Measurements from ENCODE around the gene CYS1.

DNA sequence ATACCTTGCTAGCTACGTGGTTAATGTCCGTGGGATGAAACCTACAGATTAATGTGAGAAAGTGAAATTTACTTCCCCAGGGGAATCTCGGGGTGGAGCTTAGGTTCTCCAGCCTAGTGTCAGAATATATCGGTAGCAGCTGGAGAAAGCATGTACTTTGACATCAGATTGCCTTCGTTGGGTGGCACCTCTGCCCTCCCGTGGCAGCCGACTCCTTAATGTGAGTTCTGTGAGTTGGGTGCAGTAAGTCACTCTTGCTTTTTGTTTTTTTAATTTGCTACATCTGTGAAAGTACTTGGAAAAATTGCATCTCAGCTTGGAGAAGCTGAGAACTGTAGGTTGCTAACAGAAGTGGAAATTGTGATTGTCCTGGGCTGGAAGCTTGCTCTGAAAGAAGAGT is 33.3 kb downstream of the CYS1 start:
- TF ChIP-seq, protein P1, sequence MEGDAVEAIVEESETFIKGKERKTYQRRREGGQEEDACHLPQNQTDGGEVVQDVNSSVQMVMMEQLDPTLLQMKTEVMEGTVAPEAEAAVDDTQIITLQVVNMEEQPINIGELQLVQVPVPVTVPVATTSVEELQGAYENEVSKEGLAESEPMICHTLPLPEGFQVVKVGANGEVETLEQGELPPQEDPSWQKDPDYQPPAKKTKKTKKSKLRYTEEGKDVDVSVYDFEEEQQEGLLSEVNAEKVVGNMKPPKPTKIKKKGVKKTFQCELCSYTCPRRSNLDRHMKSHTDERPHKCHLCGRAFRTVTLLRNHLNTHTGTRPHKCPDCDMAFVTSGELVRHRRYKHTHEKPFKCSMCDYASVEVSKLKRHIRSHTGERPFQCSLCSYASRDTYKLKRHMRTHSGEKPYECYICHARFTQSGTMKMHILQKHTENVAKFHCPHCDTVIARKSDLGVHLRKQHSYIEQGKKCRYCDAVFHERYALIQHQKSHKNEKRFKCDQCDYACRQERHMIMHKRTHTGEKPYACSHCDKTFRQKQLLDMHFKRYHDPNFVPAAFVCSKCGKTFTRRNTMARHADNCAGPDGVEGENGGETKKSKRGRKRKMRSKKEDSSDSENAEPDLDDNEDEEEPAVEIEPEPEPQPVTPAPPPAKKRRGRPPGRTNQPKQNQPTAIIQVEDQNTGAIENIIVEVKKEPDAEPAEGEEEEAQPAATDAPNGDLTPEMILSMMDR (IDR thresholded peaks at IDR 0.05; ENCODE audit: borderline replicate concordance, extremely low read depth, low read length, poor library complexity, severe bottlenecking), result no peak
- no peak for TF ChIP-seq EZH2 (IDR thresholded peaks at IDR 0.05; ENCODE audit: borderline replicate concordance, low read depth, low read length, severe bottlenecking)

All from DND-41 (cell line).